ENCODE results near the gene UCKL1.

The UCKL1 gene

DNA sequence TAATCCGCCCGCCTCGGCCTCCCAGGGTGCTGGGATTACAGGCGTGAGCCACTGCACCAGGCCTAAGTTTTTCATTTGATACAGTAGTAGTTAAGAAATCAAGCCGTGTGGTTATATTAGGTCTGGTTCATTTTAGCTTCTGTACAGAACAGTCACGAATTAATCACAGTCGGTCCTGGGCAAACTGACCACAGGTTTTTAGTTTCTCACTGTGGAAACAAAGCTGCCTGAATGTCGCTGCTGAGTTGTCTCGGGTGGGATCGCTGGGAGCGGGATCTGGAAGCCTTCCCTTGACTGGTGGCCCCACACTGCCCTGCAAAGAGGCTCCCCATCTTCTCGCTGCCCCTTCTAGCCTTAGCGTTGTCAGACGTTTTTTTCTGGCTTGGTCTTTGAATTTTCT lies 18.6 kb downstream of the UCKL1 start:
- H2AFZ ChIP-seq (ENCODE audit: low read depth, low read length, severe bottlenecking), result no peak overlapping the region
- H3K4me2 ChIP-seq (ENCODE audit: low read depth, low read length, poor library complexity, severe bottlenecking), result no peak overlapping the region
- H4K20me1 ChIP-seq (ENCODE audit: low read depth, low read length), result no peaks in the 10 kb centered on the region

DNA sequence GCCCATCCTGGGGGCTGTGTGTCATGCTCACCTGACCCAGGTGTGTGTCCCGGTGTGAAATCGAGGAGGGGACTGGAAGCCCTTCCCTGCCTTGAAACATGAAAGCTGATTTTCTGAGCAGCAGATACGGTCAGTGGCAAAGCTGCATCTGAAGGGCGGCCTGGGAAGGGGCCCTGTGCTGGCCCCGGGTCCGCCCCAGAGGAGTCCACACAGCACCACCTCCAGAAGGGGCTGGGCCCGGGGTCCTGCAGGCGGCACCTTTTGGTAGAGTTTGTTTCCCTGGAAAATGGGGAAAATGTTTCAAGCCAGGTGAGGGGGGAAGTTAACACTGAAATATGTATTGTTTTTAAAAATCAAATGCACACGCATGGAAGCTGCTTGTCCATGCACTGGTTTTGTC lies 20.8 kb downstream of the UCKL1 start:
- Histone ChIP-seq H3K79me2 (ENCODE audit: insufficient read depth, low read length) (no peaks in the 10 kb centered on the region), H3K4me2 (ENCODE audit: low read depth, low read length, poor library complexity, severe bottlenecking) (no peak overlapping the region), H2AFZ (ENCODE audit: low read depth, low read length, severe bottlenecking) (no peak overlapping the region), H3F3A (ENCODE audit: insufficient read depth) (no peaks in the 10 kb centered on the region; the same call in 1 of the 2 replicates), H4K20me1 (ENCODE audit: low read depth, low read length) (no peaks in the 10 kb centered on the region), H3K4me3 (ENCODE audit: insufficient read depth, low read length, poor library complexity, severe bottlenecking) (no peak overlapping the region), H3K27ac (ENCODE audit: low read depth, low read length) (no peak overlapping the region), H3K36me3 (ENCODE audit: low read length) (no peaks in the 10 kb centered on the region), H3K9me2 (replicated peaks; ENCODE audit: insufficient read depth, low read length) (no peaks in the 10 kb centered on the region), H3K9me3 (ENCODE audit: insufficient read depth, low read length) (no peaks in the 10 kb centered on the region), H3K9ac (ENCODE audit: low read length) (no peak overlapping the region), H3K27me3 (ENCODE audit: low read length) (no peaks in the 10 kb centered on the region)
- TF ChIP-seq, protein P1, sequence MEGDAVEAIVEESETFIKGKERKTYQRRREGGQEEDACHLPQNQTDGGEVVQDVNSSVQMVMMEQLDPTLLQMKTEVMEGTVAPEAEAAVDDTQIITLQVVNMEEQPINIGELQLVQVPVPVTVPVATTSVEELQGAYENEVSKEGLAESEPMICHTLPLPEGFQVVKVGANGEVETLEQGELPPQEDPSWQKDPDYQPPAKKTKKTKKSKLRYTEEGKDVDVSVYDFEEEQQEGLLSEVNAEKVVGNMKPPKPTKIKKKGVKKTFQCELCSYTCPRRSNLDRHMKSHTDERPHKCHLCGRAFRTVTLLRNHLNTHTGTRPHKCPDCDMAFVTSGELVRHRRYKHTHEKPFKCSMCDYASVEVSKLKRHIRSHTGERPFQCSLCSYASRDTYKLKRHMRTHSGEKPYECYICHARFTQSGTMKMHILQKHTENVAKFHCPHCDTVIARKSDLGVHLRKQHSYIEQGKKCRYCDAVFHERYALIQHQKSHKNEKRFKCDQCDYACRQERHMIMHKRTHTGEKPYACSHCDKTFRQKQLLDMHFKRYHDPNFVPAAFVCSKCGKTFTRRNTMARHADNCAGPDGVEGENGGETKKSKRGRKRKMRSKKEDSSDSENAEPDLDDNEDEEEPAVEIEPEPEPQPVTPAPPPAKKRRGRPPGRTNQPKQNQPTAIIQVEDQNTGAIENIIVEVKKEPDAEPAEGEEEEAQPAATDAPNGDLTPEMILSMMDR (IDR thresholded peaks at IDR 0.05; ENCODE audit: insufficient read depth, low read length, poor library complexity, severe bottlenecking), result no peak
- no peak for TF ChIP-seq EZH2phosphoT487 (conservative IDR thresholded peaks at IDR 0.05; ENCODE audit: low read length)

More for the DNA sequence above, 18.6 kb downstream of the UCKL1 start:
- no peaks in the 10 kb centered on the region; the same call in 1 of the 2 replicates for H3F3A ChIP-seq (ENCODE audit: insufficient read depth)
- H3K4me3 ChIP-seq (ENCODE audit: insufficient read depth, low read length, poor library complexity, severe bottlenecking), result no peak overlapping the region
- no peaks in the 10 kb centered on the region for H3K27me3 ChIP-seq (ENCODE audit: low read length)
- H3K9me2 ChIP-seq (replicated peaks; ENCODE audit: insufficient read depth, low read length), result no peaks in the 10 kb centered on the region
- H3K79me2 ChIP-seq (ENCODE audit: insufficient read depth, low read length), result no peaks in the 10 kb centered on the region
- no peaks in the 10 kb centered on the region for H3K9me3 ChIP-seq (ENCODE audit: insufficient read depth, low read length)
- TF ChIP-seq EZH2phosphoT487 (conservative IDR thresholded peaks at IDR 0.05; ENCODE audit: low read length), result no peak
- TF ChIP-seq, protein P1 (IDR thresholded peaks at IDR 0.05; ENCODE audit: insufficient read depth, low read length, poor library complexity, severe bottlenecking), result no peak
- H3K27ac ChIP-seq (ENCODE audit: low read depth, low read length), result no peak overlapping the region
- no peak overlapping the region for H3K9ac ChIP-seq (ENCODE audit: low read length)
- H3K36me3 ChIP-seq (ENCODE audit: low read length), result no peaks in the 10 kb centered on the region

DNA sequence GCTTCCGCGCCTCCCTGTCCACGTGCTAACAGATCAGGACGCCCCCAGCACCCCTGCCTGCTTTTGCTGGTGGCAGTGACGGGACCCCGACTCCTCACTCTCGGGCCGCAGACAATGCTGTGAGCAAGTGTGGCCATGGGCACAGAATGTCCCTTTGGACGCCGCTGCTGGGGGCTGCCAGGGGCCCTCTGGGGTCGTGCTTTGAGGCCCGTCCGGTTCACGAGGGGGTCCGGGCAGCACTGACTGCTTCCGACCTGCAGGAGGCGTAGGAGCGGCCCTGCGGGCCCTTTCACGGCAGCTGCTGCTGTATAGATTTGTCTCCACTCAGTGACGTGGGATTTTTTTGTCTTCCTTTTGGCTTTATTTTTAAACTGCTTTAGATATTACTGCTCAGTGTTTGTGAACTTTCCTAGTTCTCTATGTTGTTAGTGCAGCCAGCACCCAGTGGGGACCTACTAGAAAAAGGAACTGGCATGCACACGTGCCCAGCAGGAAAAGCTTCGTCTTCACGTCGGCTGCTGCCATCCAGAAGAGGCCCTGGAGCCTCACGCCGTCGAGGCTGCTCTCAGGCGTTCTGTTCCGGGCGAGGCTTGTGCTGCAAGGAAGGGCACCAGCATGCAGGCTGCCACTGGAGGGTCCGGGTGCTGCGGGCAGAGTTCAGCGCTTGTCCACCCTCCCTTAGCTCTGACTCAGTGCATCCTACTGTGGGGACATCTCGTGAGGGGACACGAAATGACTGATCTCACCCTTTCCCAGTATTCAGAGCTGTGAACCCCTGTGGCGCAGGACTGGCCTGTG lies 21.7 kb downstream of the UCKL1 start:
- Histone ChIP-seq H3K4me2 (ENCODE audit: low read depth, low read length, poor library complexity, severe bottlenecking) (no peak overlapping the region), H3K9me3 (ENCODE audit: insufficient read depth, low read length) (no peaks in the 10 kb centered on the region), H2AFZ (ENCODE audit: low read depth, low read length, severe bottlenecking) (no peak overlapping the region), H3F3A (ENCODE audit: insufficient read depth) (no peaks in the 10 kb centered on the region; the same call in 1 of the 2 replicates), H3K9me2 (replicated peaks; ENCODE audit: insufficient read depth, low read length) (no peaks in the 10 kb centered on the region), H3K36me3 (ENCODE audit: low read length) (no peaks in the 10 kb centered on the region), H4K20me1 (ENCODE audit: low read depth, low read length) (no peaks in the 10 kb centered on the region), H3K79me2 (ENCODE audit: insufficient read depth, low read length) (no peaks in the 10 kb centered on the region), H3K27ac (ENCODE audit: low read depth, low read length) (no peak overlapping the region), H3K4me3 (ENCODE audit: insufficient read depth, low read length, poor library complexity, severe bottlenecking) (no peak overlapping the region), H3K9ac (ENCODE audit: low read length) (no peak overlapping the region), H3K27me3 (ENCODE audit: low read length) (no peaks in the 10 kb centered on the region)
- no peak for TF ChIP-seq EZH2phosphoT487 (conservative IDR thresholded peaks at IDR 0.05; ENCODE audit: low read length)
- TF ChIP-seq, protein P1 (IDR thresholded peaks at IDR 0.05; ENCODE audit: insufficient read depth, low read length, poor library complexity, severe bottlenecking), result no peak
